ENCODE data around the gene TC2N. TPM values are rescaled to one million over a fixed set of nuclear protein-coding genes. Genes with fewer than 3 reads are reported as not detected.

TC2N gene
- total and polyA plus RNA-seq, 2 experiments from 2014 or later: 22.0 to 77.2 TPM

- no peak overlapping the region for H3K27ac ChIP-seq
- no peaks in the 10 kb centered on the region for H3K9me2 ChIP-seq (replicated peaks; ENCODE audit: insufficient read depth)
- H4K20me1 ChIP-seq (ENCODE audit: insufficient read depth, poor library complexity, severe bottlenecking): no peaks in the 10 kb centered on the region
- H2AFZ ChIP-seq: no peak overlapping the region
- H3K4me3 ChIP-seq: no peak overlapping the region
- H3K79me2 ChIP-seq: no peaks in the 10 kb centered on the region
- WGBS (ENCODE audit: low lambda C conversion rate, missing lambda C conversion rate): 93% methylated on average over 3 of the region's 3 CpGs
- peaks cover 24% of the 10 kb centered on the region for H3K4me1 ChIP-seq (ENCODE audit: insufficient read depth)
- no peaks in the 10 kb centered on the region for H3K27me3 ChIP-seq
- H3K36me3 ChIP-seq (replicated peaks; ENCODE audit: insufficient read depth, low read depth): no peaks in the 10 kb centered on the region
- no peak overlapping the region for H3K4me2 ChIP-seq
- DNase-seq (ENCODE audit: low spot score): no peak
- TF ChIP-seq EZH2 (IDR thresholded peaks at IDR 0.05; ENCODE audit: borderline replicate concordance): no peak
- no peak for TF ChIP-seq CTCF (IDR thresholded peaks at IDR 0.05; ENCODE audit: poor library complexity)
- no peak for TF ChIP-seq EZH2phosphoT487 (IDR thresholded peaks at IDR 0.05; ENCODE audit: low read depth, severe bottlenecking, unreplicated experiment)
- no peaks in the 10 kb centered on the region for H3K9me3 ChIP-seq (ENCODE audit: low read depth)
These were observed 116.6 kb downstream of the TC2N start for GRCh38 chr14:91750634-91751198.

GRCh38 chr14:91749868-91750267, 117.5 kb downstream of the TC2N start:
- 80% methylated on average over 2 of the region's 2 CpGs for WGBS (ENCODE audit: low lambda C conversion rate, missing lambda C conversion rate)
- H4K20me1 ChIP-seq (ENCODE audit: insufficient read depth, poor library complexity, severe bottlenecking): no peaks in the 10 kb centered on the region

GRCh38 chr14:91748049-91748448, 119.3 kb downstream of the TC2N start:
- no peak for TF ChIP-seq CTCF (IDR thresholded peaks at IDR 0.05; ENCODE audit: poor library complexity)
- no peak for TF ChIP-seq EZH2phosphoT487 (IDR thresholded peaks at IDR 0.05; ENCODE audit: low read depth, severe bottlenecking, unreplicated experiment)
- TF ChIP-seq EZH2 (IDR thresholded peaks at IDR 0.05; ENCODE audit: borderline replicate concordance): no peak
- no peaks in the 10 kb centered on the region for H3K36me3 ChIP-seq (replicated peaks; ENCODE audit: insufficient read depth, low read depth)
- H3K9me2 ChIP-seq (replicated peaks; ENCODE audit: insufficient read depth): no peaks in the 10 kb centered on the region
- no peaks in the 10 kb centered on the region for H3K79me2 ChIP-seq
- DNase-seq (ENCODE audit: low spot score): no peak
- 100% methylated on average over 2 of the region's 2 CpGs for WGBS (ENCODE audit: low lambda C conversion rate, missing lambda C conversion rate)
- H3K27me3 ChIP-seq: no peaks in the 10 kb centered on the region
- no peak overlapping the region for H2AFZ ChIP-seq
- no peak overlapping the region for H3K27ac ChIP-seq
- peaks cover 4% of the 10 kb centered on the region for H3K4me1 ChIP-seq (ENCODE audit: insufficient read depth)
- no peak overlapping the region for H3K4me3 ChIP-seq
- H3K4me2 ChIP-seq: no peak overlapping the region
- no peaks in the 10 kb centered on the region for H4K20me1 ChIP-seq (ENCODE audit: insufficient read depth, poor library complexity, severe bottlenecking)
- H3K9me3 ChIP-seq (ENCODE audit: low read depth): no peaks in the 10 kb centered on the region

More at GRCh38 chr14:91749868-91750267, 117.5 kb downstream of the TC2N start:
- no peaks in the 10 kb centered on the region for H3K79me2 ChIP-seq
- no peak for TF ChIP-seq EZH2phosphoT487 (IDR thresholded peaks at IDR 0.05; ENCODE audit: low read depth, severe bottlenecking, unreplicated experiment)
- TF ChIP-seq CTCF (IDR thresholded peaks at IDR 0.05; ENCODE audit: poor library complexity): no peak
- no peak for TF ChIP-seq EZH2 (IDR thresholded peaks at IDR 0.05; ENCODE audit: borderline replicate concordance)
- no peak overlapping the region for H2AFZ ChIP-seq
- no peak overlapping the region for H3K4me3 ChIP-seq
- H3K4me1 ChIP-seq (ENCODE audit: insufficient read depth): peaks cover 21% of the 10 kb centered on the region
- no peaks in the 10 kb centered on the region for H3K27me3 ChIP-seq
- no peak overlapping the region for H3K4me2 ChIP-seq
- H3K9me3 ChIP-seq (ENCODE audit: low read depth): no peaks in the 10 kb centered on the region
- no peak overlapping the region for H3K27ac ChIP-seq
- no peaks in the 10 kb centered on the region for H3K36me3 ChIP-seq (replicated peaks; ENCODE audit: insufficient read depth, low read depth)
- no peaks in the 10 kb centered on the region for H3K9me2 ChIP-seq (replicated peaks; ENCODE audit: insufficient read depth)
- DNase-seq (ENCODE audit: low spot score): no peak
